K562 (cell line): ENCODE data around the gene ZNF862. TPM values are rescaled to one million over a fixed set of nuclear protein-coding genes. Genes with fewer than 3 reads are reported as not detected.

Experiments
- CEBPG ChIP-seq, 3 experiments: fragments of 200-800 bp in 1 of 3; sonication (Bioruptor generic) in 1 of 3; sonication (generic) in 1 of 3; formaldehyde crosslinking in 1 of 3; IDR thresholded peaks in 2 of 3; conservative IDR thresholded peaks in 1 of 3; 2 replicates each; pipeline versions ENCODE4 v1.6.1 to v1.8.0; 2016 to 2022; ENCODE audit warnings: missing compliant biosample characterization in 2 of 3, missing genetic modification characterization in 2 of 3, mild to moderate bottlenecking in 1 of 3, missing genetic modification reagents in 1 of 3
- CHCHD3 ChIP-seq: fragments of 250-450 bp; sonication (Bioruptor Pico); IDR thresholded peaks from 2 replicates; pipeline ENCODE4 v2.1.2; 2022; ENCODE audit warnings: mild to moderate bottlenecking
- FOXK1 ChIP-seq: sonication (generic); formaldehyde crosslinking; IDR thresholded peaks from 2 replicates; pipeline ENCODE4 v1.8.0; 2022; ENCODE audit warnings: missing genetic modification reagents, mild to moderate bottlenecking, borderline replicate concordance
- HIVEP1 ChIP-seq: fragments of 250-450 bp; sonication (Bioruptor Pico); IDR thresholded peaks from 2 replicates; pipeline ENCODE4 v1.4.0; 2020; ENCODE audit warnings: mild to moderate bottlenecking
- MEIS2 ChIP-seq: fragments of 450-650 bp; IDR thresholded peaks from 2 replicates; pipeline ENCODE4 v1.6.1; 2014; ENCODE audit warnings: mild to moderate bottlenecking; ENCODE audit not compliant: partially characterized antibody
- MYNN ChIP-seq, 2 experiments: sonication (generic); formaldehyde crosslinking in 1 of 2; IDR thresholded peaks; 2 replicates each; pipeline versions ENCODE4 v1.5.0 to v1.6.1; 2016 to 2020; ENCODE audit warnings: antibody characterized with exemption in 1 of 2, missing genetic modification reagents in 1 of 2
- OTX1 ChIP-seq: fragments of 450-650 bp; formaldehyde crosslinking; IDR thresholded peaks from 2 replicates; pipeline ENCODE4 v1.4.0; 2022; ENCODE audit warnings: mild to moderate bottlenecking
- PCBP1 ChIP-seq: fragments of 200-400 bp; formaldehyde crosslinking; IDR thresholded peaks from 2 replicates; pipeline ENCODE4 v1.6.1; 2018; ENCODE audit warnings: mild to moderate bottlenecking, low read depth, low read length; ENCODE audit not compliant: poor library complexity, severe bottlenecking
- POLR3G ChIP-seq: IDR thresholded peaks from 2 replicates; pipeline ENCODE4 v1.6.1; 2011; ENCODE audit not compliant: insufficient read length, insufficient replicate concordance; ENCODE audit errors: extremely low read depth
- PPARD ChIP-seq: fragments of 250-450 bp; sonication (Bioruptor Pico); IDR thresholded peaks from 2 replicates; pipeline ENCODE4 v1.8.0; 2022; ENCODE audit warnings: inconsistent platforms, mild to moderate bottlenecking, moderate library complexity
- RAD51 ChIP-seq: fragments of 450-650 bp; IDR thresholded peaks from 2 replicates; pipeline ENCODE4 v1.7.1; 2016; ENCODE audit warnings: low read depth, mild to moderate bottlenecking, borderline replicate concordance
- SIN3A ChIP-seq, 2 experiments: fragments of 150-350 bp in 1 of 2; IDR thresholded peaks; 2 replicates each; pipeline ENCODE4 v1.6.1; 2011 to 2016; ENCODE audit warnings: borderline replicate concordance in 2 of 2, low read depth in 2 of 2, low read length in 2 of 2, mild to moderate bottlenecking in 2 of 2, moderate library complexity in 2 of 2; ENCODE audit not compliant: control insufficient read depth in 1 of 2
- SMAD3 ChIP-seq: fragments of 450-650 bp; formaldehyde crosslinking; conservative IDR thresholded peaks from 2 replicates; pipeline ENCODE4 v1.4.0; 2020; ENCODE audit warnings: mild to moderate bottlenecking
- SMARCC2 ChIP-seq: fragments of 450-650 bp; IDR thresholded peaks from 2 replicates; pipeline ENCODE4 v1.6.1; 2017; ENCODE audit warnings: antibody characterized with exemption, moderate library complexity, mild to moderate bottlenecking, low read depth
- TCFL5 ChIP-seq: fragments of 250-450 bp; sonication (Bioruptor Pico); conservative IDR thresholded peaks from 2 replicates; pipeline ENCODE4 v1.6.1; 2021; ENCODE audit warnings: mild to moderate bottlenecking, moderate library complexity, matching md5 sums
- ZBTB12 ChIP-seq: fragments of 250-450 bp; sonication (Bioruptor Pico); IDR thresholded peaks from 2 replicates; pipeline ENCODE4 v1.4.0; 2020
- ZBTB26 ChIP-seq: fragments of 450-650 bp; formaldehyde crosslinking; IDR thresholded peaks from 2 replicates; pipeline ENCODE4 v1.4.0; 2022; ENCODE audit warnings: missing genetic modification characterization
- ZC3H11A ChIP-seq: IDR thresholded peaks from 2 replicates; pipeline ENCODE4 v1.6.1; 2012; ENCODE audit warnings: low read depth, low read length, improper control_type of control experiment
- ZC3H8 ChIP-seq: fragments of 450-650 bp; IDR thresholded peaks from 2 replicates; pipeline ENCODE4 v1.6.1; 2017
- ZNF133 ChIP-seq: fragments of 250-450 bp; sonication (Bioruptor Pico); IDR thresholded peaks from 2 replicates; pipeline ENCODE4 v1.4.0; 2020; ENCODE audit warnings: mild to moderate bottlenecking
- ZNF175 ChIP-seq: fragments of 200-800 bp; sonication (Bioruptor generic); IDR thresholded peaks from 2 replicates; pipeline ENCODE4 v1.6.1; 2016; ENCODE audit warnings: low read depth, mild to moderate bottlenecking, missing genetic modification characterization, missing compliant biosample characterization
- ZNF197 ChIP-seq: fragments of 200-800 bp; sonication (Bioruptor generic); IDR thresholded peaks from 2 replicates; pipeline ENCODE4 v1.6.1; 2016; ENCODE audit warnings: low read depth, missing genetic modification characterization, missing compliant biosample characterization
- ZNF24 ChIP-seq: fragments of 450-650 bp; IDR thresholded peaks from 2 replicates; pipeline ENCODE4 v1.6.1; 2016
- ZNF398 ChIP-seq: fragments of 250-450 bp; sonication (Bioruptor Pico); IDR thresholded peaks from 2 replicates; pipeline ENCODE4 v1.8.0; 2021; ENCODE audit warnings: moderate library complexity, mild to moderate bottlenecking, inconsistent platforms
- ZNF785 ChIP-seq: fragments of 250-450 bp; sonication (Bioruptor Pico); IDR thresholded peaks from 2 replicates; pipeline ENCODE4 v1.4.0; 2020; ENCODE audit warnings: mild to moderate bottlenecking
- polyA plus RNA-seq, 8 experiments: library from polyadenylated mRNA; depleted of rRNA in 4 of 8; stranded (reverse) in 5 of 8; unstranded in 3 of 8; fragments of >200 nt; fragmentation: Nextera tagmentation in 2 of 8; fragmentation: Illumina TruSeq in 1 of 8; extraction: Ambion mirVana in 2 of 8; extraction: Trizol in 1 of 8; gene quantifications; 2 replicates each; pipeline versions ENCODE4 v1.2.1 to v1.2.3, GENCODE V29; 2011 to 2014; ENCODE audit warnings: inconsistent platforms in 1 of 8, missing spikeins in 1 of 8
- total RNA-seq, 7 experiments: library from RNA; depleted of rRNA in 6 of 7; stranded (reverse); fragments of >200 nt in 6 of 7; fragmentation: Illumina TruSeq in 2 of 7; extraction: Trizol in 2 of 7; gene quantifications; 2 replicates each; pipeline versions ENCODE4 v1.2.1 to v1.2.3, GENCODE V29; 2011 to 2021; ENCODE audit warnings: low replicate concordance in 1 of 7

Gene ZNF862
- total and polyA plus RNA-seq, 9 of the 15 experiments (the other 6 are each of a cell fraction or from before 2014, with no cell fraction given) = 1.1 to 3.9 (median 2.6) TPM

GRCh38 chr7:149838224-149838991, at the start of gene ZNF862 (continued):
- TF ChIP-seq ZNF24 (no peak), SMAD3 (no peak), SIN3A (IDR thresholded peaks at IDR 0.05; ENCODE audit: borderline replicate concordance in 2 of 2, control insufficient read depth in 1 of 2, low read depth in 2 of 2, low read length in 2 of 2) (peak; percentile 23 to 84; a peak in 1 of 4 replicates), ZNF785 (CRISPR knock-in tag) (no peak), HIVEP1 (CRISPR knock-in tag) (no peak), PPARD (no peak), OTX1 (no peak), ZNF175 (no peak), CHCHD3 (CRISPR knock-in tag) (no peak; the same call in 1 of the 2 replicates), ZC3H11A (no peak), ZBTB26 (CRISPR knock-in tag) (no peak), PCBP1 (peak; percentile 93), MEIS2 (no peak), ZBTB12 (CRISPR knock-in tag) (peak; percentile 16; the same call in 1 of the 2 replicates), ZNF133 (CRISPR knock-in tag) (0 out of 2 replicates have a peak, but pooled peaks have one; percentile 61), CEBPG (CRISPR knock-in tag; IDR thresholded peaks at IDR 0.05) (no peak), CEBPG (tag; conservative IDR thresholded peaks at IDR 0.05 in 1 of 2, IDR thresholded peaks at IDR 0.05 in 1 of 2) (no peak), POLR3G (no peak), FOXK1 (peak; percentile 62; the same call in 1 of the 2 replicates), MYNN (IDR thresholded peaks at IDR 0.05) (peak; percentile 91), MYNN (CRISPR knock-in tag; IDR thresholded peaks at IDR 0.05) (no peak), TCFL5 (CRISPR knock-in tag) (no peak), SMARCC2 (no peak), ZNF197 (CRISPR knock-in tag) (no peak), RAD51 (no peak), ZC3H8 (no peak), ZNF398 (CRISPR knock-in tag) (no peak)
